GM20000 (cell line): ENCODE results near the gene TACR2.

Source experiments
- DNase-seq: peaks from one replicate; pipeline ENCODE4 v3.0.0; 2012; ENCODE audit warnings: low spot score
- TF ChIP-seq, protein P1 (sequence below): IDR thresholded peaks from 2 replicates; pipeline ENCODE4 v1.5.1; 2012; ENCODE audit warnings: mild to moderate bottlenecking, control low read depth; ENCODE audit errors: extremely low read depth, missing control alignments

Gene TACR2

GRCh38 chr10:69377191-69377590, 39.5 kb downstream of the TACR2 start:
- TF ChIP-seq, protein P1, sequence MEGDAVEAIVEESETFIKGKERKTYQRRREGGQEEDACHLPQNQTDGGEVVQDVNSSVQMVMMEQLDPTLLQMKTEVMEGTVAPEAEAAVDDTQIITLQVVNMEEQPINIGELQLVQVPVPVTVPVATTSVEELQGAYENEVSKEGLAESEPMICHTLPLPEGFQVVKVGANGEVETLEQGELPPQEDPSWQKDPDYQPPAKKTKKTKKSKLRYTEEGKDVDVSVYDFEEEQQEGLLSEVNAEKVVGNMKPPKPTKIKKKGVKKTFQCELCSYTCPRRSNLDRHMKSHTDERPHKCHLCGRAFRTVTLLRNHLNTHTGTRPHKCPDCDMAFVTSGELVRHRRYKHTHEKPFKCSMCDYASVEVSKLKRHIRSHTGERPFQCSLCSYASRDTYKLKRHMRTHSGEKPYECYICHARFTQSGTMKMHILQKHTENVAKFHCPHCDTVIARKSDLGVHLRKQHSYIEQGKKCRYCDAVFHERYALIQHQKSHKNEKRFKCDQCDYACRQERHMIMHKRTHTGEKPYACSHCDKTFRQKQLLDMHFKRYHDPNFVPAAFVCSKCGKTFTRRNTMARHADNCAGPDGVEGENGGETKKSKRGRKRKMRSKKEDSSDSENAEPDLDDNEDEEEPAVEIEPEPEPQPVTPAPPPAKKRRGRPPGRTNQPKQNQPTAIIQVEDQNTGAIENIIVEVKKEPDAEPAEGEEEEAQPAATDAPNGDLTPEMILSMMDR, result no peak
- DNase-seq, result no peak

- TF ChIP-seq, protein P1, result no peak
- DNase-seq, result no peak
These were observed 40.1 kb downstream of the TACR2 start for GRCh38 chr10:69376662-69377061.

- DNase-seq, result no peak
- TF ChIP-seq, protein P1, result no peak
These were observed 41.2 kb downstream of the TACR2 start for GRCh38 chr10:69375307-69376151.

GRCh38 chr10:69374931-69375306, 41.8 kb downstream of the TACR2 start:
- TF ChIP-seq, protein P1, result no peak
- no peak for DNase-seq

DNA sequence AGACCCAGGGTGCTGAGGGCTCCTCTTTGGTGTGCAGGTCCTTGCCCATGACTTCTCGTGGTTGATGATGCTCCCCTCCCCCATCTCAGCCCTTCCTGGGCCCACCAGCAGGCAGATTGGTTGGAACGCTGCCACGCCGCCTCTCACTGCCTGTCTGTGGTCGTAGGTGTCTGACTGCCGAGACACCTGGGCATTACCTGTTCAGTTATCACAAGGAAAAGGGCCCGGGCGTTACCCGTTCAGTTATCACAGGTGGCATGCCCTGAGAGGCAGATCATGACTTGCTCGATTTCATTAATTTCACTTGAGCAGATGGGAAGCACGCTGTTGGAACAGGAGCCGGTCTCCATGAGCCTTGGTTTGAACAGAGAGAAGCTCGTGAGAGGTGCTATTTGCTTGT, 42.5 kb downstream of the TACR2 start:
- DNase-seq, result no peak
- TF ChIP-seq, protein P1, result no peak

- TF ChIP-seq, protein P1, result no peak
- DNase-seq, result no peak
These were observed 44.4 kb downstream of the TACR2 start for GRCh38 chr10:69372126-69372980.

GRCh38 chr10:69367469-69367868, 49.2 kb downstream of the TACR2 start:
- no peak for DNase-seq
- TF ChIP-seq, protein P1, result no peak
